ENCODE results near the gene UNC93B1.

DNA sequence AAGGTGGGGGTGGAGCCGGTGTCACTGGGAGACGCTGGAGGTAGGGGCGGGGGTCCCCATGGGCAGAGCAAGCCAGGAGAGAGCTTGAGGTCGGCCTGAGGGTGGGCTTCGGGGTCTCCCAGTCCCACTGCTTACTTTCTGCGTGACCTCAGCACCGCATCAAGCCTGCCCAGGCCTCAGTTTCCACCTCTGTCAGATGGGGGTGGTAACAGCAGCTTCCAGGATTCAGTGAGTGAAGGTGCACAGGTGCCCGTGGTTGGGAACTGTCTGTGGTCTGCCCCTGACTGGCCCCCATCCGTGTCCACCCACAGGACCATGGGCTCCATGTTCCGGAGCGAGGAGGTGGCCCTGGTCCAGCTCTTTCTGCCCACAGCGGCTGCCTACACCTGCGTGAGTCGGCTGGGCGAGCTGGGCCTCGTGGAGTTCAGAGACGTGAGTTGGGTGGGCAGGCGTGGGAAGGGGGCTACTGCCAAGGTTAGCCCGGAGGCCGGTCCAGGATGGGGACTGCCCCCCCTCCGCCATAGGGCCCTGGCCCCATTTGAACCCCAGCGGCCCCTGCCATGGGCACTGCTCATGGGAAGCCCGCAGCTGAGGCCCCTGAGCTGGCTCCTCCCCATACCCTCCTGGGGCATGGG is 37.2 kb upstream of the UNC93B1 start:
- TF ChIP-seq BRCA1 (IDR thresholded peaks at IDR 0.05; ENCODE audit: low read depth, low read length) (no peak), CREB1 (IDR thresholded peaks at IDR 0.05) (no peak), EZH2 (IDR thresholded peaks at IDR 0.05; ENCODE audit: low read depth, low read length, severe bottlenecking) (no peak)

Measured in H1 (cell line).